PC-9 (cell line): ENCODE measurements around the gene R3HDM2. TPM values are rescaled to one million over a fixed set of nuclear protein-coding genes. Genes with fewer than 3 reads are reported as not detected.

Experiments
- BruUV-seq: library from RNA; stranded (reverse); fragments of 400-500 nt; replicated peaks from 2 replicates; lab custom pipeline; 2021; lab: Mats Ljungman, UMichigan
- CTCF ChIA-PET: fragments of 300-600 bp; sonication (Branson Sonifier 250); formaldehyde crosslinking; loops from one replicate; lab custom pipeline; 2022; ENCODE audit warnings: antibody characterized with exemption; lab: Charles Lee
- POLR2A ChIA-PET: fragments of 300-600 bp; sonication (Branson Sonifier 250); formaldehyde crosslinking; loops from one replicate; lab custom pipeline; 2022; ENCODE audit warnings: antibody characterized with exemption; ENCODE audit not compliant: unreplicated experiment; lab: Charles Lee
- DNase-seq, 2 experiments: peaks; one replicate each; pipeline versions ENCODE4 v3.0.0 to v3.0.0-alpha.2; 2015 to 2022; ENCODE audit warnings: mixed read lengths in 1 of 2
- H2AFZ ChIP-seq: fragments of 200-600 bp; sonication (generic); 2 replicates; pipeline ENCODE4 v1.8.1; 2017; ENCODE audit warnings: antibody characterized with exemption
- H3F3A ChIP-seq: fragments of 200-600 bp; sonication (generic); 2 replicates; pipeline ENCODE4 v1.8.1; 2017; ENCODE audit warnings: antibody characterized with exemption, mild to moderate bottlenecking, low read depth; ENCODE audit not compliant: insufficient read depth
- H3K27ac ChIP-seq: fragments of 200-600 bp; sonication (generic); 2 replicates; pipeline ENCODE4 v1.6.1; 2016; ENCODE audit warnings: mixed run types
- H3K27me3 ChIP-seq: fragments of 200-600 bp; sonication (generic); 2 replicates; pipeline ENCODE4 v1.6.1; 2016; ENCODE audit warnings: low read depth, mixed run types; ENCODE audit not compliant: insufficient read depth
- H3K36me3 ChIP-seq: fragments of 200-600 bp; sonication (generic); 2 replicates; pipeline ENCODE4 v1.6.1; 2016; ENCODE audit warnings: low read depth, mixed run types
- H3K4me1 ChIP-seq: fragments of 200-600 bp; sonication (generic); replicated peaks from 2 replicates; pipeline ENCODE4 v1.6.1; 2016; ENCODE audit warnings: mixed run types; ENCODE audit not compliant: insufficient read depth
- H3K4me2 ChIP-seq: fragments of 200-600 bp; sonication (generic); 2 replicates; pipeline ENCODE4 v1.6.1; 2017; ENCODE audit warnings: mixed run types
- H3K4me3 ChIP-seq: fragments of 200-600 bp; sonication (generic); 2 replicates; pipeline ENCODE4 v1.6.1; 2016; ENCODE audit warnings: mixed run types
- H3K79me2 ChIP-seq: fragments of 200-600 bp; sonication (generic); 2 replicates; pipeline ENCODE4 v1.6.1; 2017; ENCODE audit warnings: low read depth, mixed run types
- H3K9me2 ChIP-seq: fragments of 200-600 bp; sonication (generic); 2 replicates; pipeline ENCODE4 v1.8.1; 2017; ENCODE audit warnings: mild to moderate bottlenecking; ENCODE audit not compliant: insufficient read depth
- H3K9me3 ChIP-seq: fragments of 200-600 bp; sonication (generic); 2 replicates; pipeline ENCODE4 v1.8.1; 2016; ENCODE audit warnings: low read depth; ENCODE audit not compliant: insufficient read depth
- H4K20me1 ChIP-seq: fragments of 200-600 bp; sonication (generic); 2 replicates; pipeline ENCODE4 v1.8.1; 2017; ENCODE audit not compliant: insufficient read depth
- CTCF ChIP-seq: fragments of 200-600 bp; sonication (generic); conservative IDR thresholded peaks from 2 replicates; pipeline ENCODE4 v1.6.1; 2017; ENCODE audit warnings: mixed run types, antibody characterized with exemption, mild to moderate bottlenecking, moderate library complexity
- EZH2 ChIP-seq: fragments of 200-600 bp; sonication (generic); IDR thresholded peaks from 2 replicates; pipeline ENCODE4 v1.8.0; 2017; ENCODE audit warnings: antibody characterized with exemption, low read depth
- intact Hi-C: fragments of 100-400 bp; cut with micrococcal nuclease; formaldehyde crosslinking; loops from one replicate; pipeline ENCODE4 v1.10.0; 2022; ENCODE audit not compliant: unreplicated experiment
- total RNA-seq: library from RNA; stranded (reverse); gene quantifications from 2 replicates; pipeline ENCODE4 v1.2.3, GENCODE V29; 2021

R3HDM2 gene
- total RNA-seq, 1 experiment from 2014 or later: 65.1 TPM

GRCh38 chr12:57456737-57457490, 26.1 kb upstream of the R3HDM2 start:
- Histone ChIP-seq H3K27me3 (peaks cover 15% of the 10 kb centered on the region; the same call in 1 of the 2 replicates), H3K4me3 (no peak overlapping the region), H3K79me2 (no peaks in the 10 kb centered on the region), H4K20me1 (no peaks in the 10 kb centered on the region), H3K27ac (0 out of 2 replicates have a peak overlapping the region, but pooled peaks have one; percentile 70), H3K9me2 (no peaks in the 10 kb centered on the region), H3F3A (no peaks in the 10 kb centered on the region), H3K4me2 (peak overlapping the region; percentile 63; the same call in 1 of the 2 replicates), H3K9me3 (no peaks in the 10 kb centered on the region), H3K36me3 (no peaks in the 10 kb centered on the region), H2AFZ (no peak overlapping the region), H3K4me1 (peaks cover 51% of the 10 kb centered on the region)
- intact Hi-C loops: loop anchor here (10.0 kb wide), 1 partner anchor 448 kb away; no protein-coding TSS in a partner anchor
- POLR2A ChIA-PET: no interaction called here
- CTCF ChIA-PET: interaction anchor here (0.7 kb wide), 1 partner anchor 194 kb away, joined by 4 read pairs; no protein-coding TSS in a partner anchor
- no peak for DNase-seq
- no TSS peak for BruUV-seq
- no peak for TF ChIP-seq EZH2
- TF ChIP-seq CTCF: no peak

- POLR2A ChIA-PET: no interaction called here
Observed at GRCh38 chr12:57456145-57456700, 25.4 kb upstream of the R3HDM2 start.

More at GRCh38 chr12:57456145-57456700, 25.4 kb upstream of the R3HDM2 start:
- H3K4me3 ChIP-seq: no peak overlapping the region; the same call in 1 of the 2 replicates
- no peaks in the 10 kb centered on the region for H3F3A ChIP-seq
- peak overlapping the region; percentile 63 for H3K4me2 ChIP-seq
- peak overlapping the region; percentile 66; the same call in 1 of the 2 replicates for H2AFZ ChIP-seq
- H4K20me1 ChIP-seq: no peaks in the 10 kb centered on the region
- DNase-seq: peak in 1 of 2 experiments; percentile 40
- no peaks in the 10 kb centered on the region for H3K9me2 ChIP-seq
- H3K27ac ChIP-seq: no peak overlapping the region
- H3K9me3 ChIP-seq: no peaks in the 10 kb centered on the region
- H3K27me3 ChIP-seq: peaks cover 12% of the 10 kb centered on the region; the same call in 1 of the 2 replicates
- intact Hi-C loops: loop anchor here (10.0 kb wide), 1 partner anchor 449 kb away; no protein-coding TSS in a partner anchor
- BruUV-seq: no TSS peak
- H3K4me1 ChIP-seq: peaks cover 48% of the 10 kb centered on the region
- TF ChIP-seq CTCF (peak; percentile 69), EZH2 (no peak)
- CTCF ChIA-PET: interaction anchor here (0.7 to 1.1 kb wide), 2 partner anchors 11 to 193 kb away, joined by 4 read pairs; no protein-coding TSS in a partner anchor
- no peaks in the 10 kb centered on the region for H3K36me3 ChIP-seq
- no peaks in the 10 kb centered on the region for H3K79me2 ChIP-seq
